SK-N-SH treated with all-trans-retinoic acid at 6 μM for 48 hours (cell line): ENCODE measurements around the gene MYO1B.

Source experiments
- ATAC-seq: fragments of 200-7000 bp; cut with Tn5 transposase; 3 replicates; pipeline ENCODE4 v1.9.1; 2020; ENCODE audit warnings: mild to moderate bottlenecking, moderate library complexity
- ARNTL ChIP-seq: fragments of 450-650 bp; formaldehyde crosslinking; IDR thresholded peaks from 2 replicates; pipeline ENCODE4 v1.5.0; 2020; ENCODE audit warnings: low read depth, mild to moderate bottlenecking, moderate library complexity, borderline replicate concordance
- BACH2 ChIP-seq: fragments of 250-450 bp; sonication (Bioruptor Pico); IDR thresholded peaks from 2 replicates; pipeline ENCODE4 v1.9.0; 2021; ENCODE audit warnings: mild to moderate bottlenecking, borderline replicate concordance
- CREB5 ChIP-seq: fragments of 250-450 bp; sonication (Bioruptor Pico); IDR thresholded peaks from 2 replicates; pipeline ENCODE4 v1.5.1; 2020; ENCODE audit warnings: low read depth, mild to moderate bottlenecking, moderate library complexity
- CSDC2 ChIP-seq: fragments of 250-450 bp; sonication (Bioruptor Pico); IDR thresholded peaks from 2 replicates; pipeline ENCODE4 v1.5.0; 2020; ENCODE audit warnings: mild to moderate bottlenecking, moderate library complexity
- CSRNP3 ChIP-seq: fragments of 250-450 bp; sonication (Bioruptor Pico); IDR thresholded peaks from 2 replicates; pipeline ENCODE4 v1.5.1; 2021; ENCODE audit warnings: mild to moderate bottlenecking, moderate library complexity
- ESRRG ChIP-seq: fragments of 250-450 bp; sonication (Bioruptor Pico); IDR thresholded peaks from 2 replicates; pipeline ENCODE4 v1.6.1; 2021; ENCODE audit warnings: mild to moderate bottlenecking
- GLIS3 ChIP-seq: fragments of 250-450 bp; sonication (Bioruptor Pico); IDR thresholded peaks from 2 replicates; pipeline ENCODE4 v1.5.0; 2020; ENCODE audit warnings: mild to moderate bottlenecking, moderate library complexity
- ISL1 ChIP-seq: fragments of 250-450 bp; sonication (Bioruptor Pico); IDR thresholded peaks from 2 replicates; pipeline ENCODE4 v2.1.2; 2022; ENCODE audit warnings: mild to moderate bottlenecking, moderate library complexity
- OSR1 ChIP-seq: fragments of 250-450 bp; sonication (Bioruptor Pico); IDR thresholded peaks from 2 replicates; pipeline ENCODE4 v1.8.0; 2022; ENCODE audit warnings: moderate library complexity, mild to moderate bottlenecking, inconsistent platforms
- PATZ1 ChIP-seq: fragments of 250-450 bp; sonication (Bioruptor Pico); IDR thresholded peaks from 2 replicates; pipeline ENCODE4 v1.8.0; 2020; ENCODE audit warnings: mild to moderate bottlenecking, moderate library complexity, borderline replicate concordance
- POU6F1 ChIP-seq: fragments of 250-450 bp; sonication (Bioruptor Pico); IDR thresholded peaks from 2 replicates; pipeline ENCODE4 v1.8.0; 2021; ENCODE audit warnings: low read depth, mild to moderate bottlenecking, moderate library complexity, borderline replicate concordance
- PPARA ChIP-seq: fragments of 250-450 bp; sonication (Bioruptor Pico); IDR thresholded peaks from 2 replicates; pipeline ENCODE4 v1.5.0; 2020; ENCODE audit warnings: mild to moderate bottlenecking, borderline replicate concordance
- RARB ChIP-seq: fragments of 250-450 bp; sonication (Bioruptor Pico); IDR thresholded peaks from 2 replicates; pipeline ENCODE4 v1.8.0; 2021; ENCODE audit warnings: mild to moderate bottlenecking, moderate library complexity
- TCF4 ChIP-seq: fragments of 250-450 bp; sonication (Bioruptor Pico); IDR thresholded peaks from 2 replicates; pipeline ENCODE4 v1.8.0; 2021; ENCODE audit warnings: mild to moderate bottlenecking, moderate library complexity, borderline replicate concordance
- TOX ChIP-seq: fragments of 250-450 bp; sonication (Bioruptor Pico); IDR thresholded peaks from 2 replicates; pipeline ENCODE4 v1.8.0; 2021; ENCODE audit warnings: mild to moderate bottlenecking, moderate library complexity, borderline replicate concordance
- ZC3H10 ChIP-seq: fragments of 250-450 bp; sonication (Bioruptor Pico); IDR thresholded peaks from 2 replicates; pipeline ENCODE4 v1.5.1; 2021; ENCODE audit warnings: mild to moderate bottlenecking, moderate library complexity
- ZFP3 ChIP-seq: fragments of 250-450 bp; sonication (Bioruptor Pico); IDR thresholded peaks from 2 replicates; pipeline ENCODE4 v1.5.0; 2020; ENCODE audit warnings: mild to moderate bottlenecking, moderate library complexity
- ZNF565 ChIP-seq: fragments of 450-650 bp; formaldehyde crosslinking; conservative IDR thresholded peaks from 2 replicates; pipeline ENCODE4 v1.5.0; 2020; ENCODE audit warnings: low read depth, mild to moderate bottlenecking, moderate library complexity
- ZNF70 ChIP-seq: fragments of 450-650 bp; formaldehyde crosslinking; IDR thresholded peaks from 2 replicates; pipeline ENCODE4 v1.5.0; 2020; ENCODE audit warnings: mild to moderate bottlenecking, moderate library complexity
- ZNF8 ChIP-seq: fragments of 450-650 bp; formaldehyde crosslinking; IDR thresholded peaks from 2 replicates; pipeline ENCODE4 v1.5.0; 2020; ENCODE audit warnings: mild to moderate bottlenecking, moderate library complexity

Gene MYO1B

GRCh38 chr2:191322828-191323506 lies 77.8 kb downstream of the MYO1B start:
- ATAC-seq = no peak
- no peak for TF ChIP-seq RARB (CRISPR knock-in tag)
- no peak for TF ChIP-seq CREB5
- TF ChIP-seq ZNF70 = no peak
- TF ChIP-seq TOX (CRISPR knock-in tag) = no peak
- TF ChIP-seq OSR1 (CRISPR knock-in tag) = no peak
- no peak for TF ChIP-seq ZNF565
- TF ChIP-seq, all 23 proteins: peak for 0

GRCh38 chr2:191325651-191326365 lies 80.6 kb downstream of the MYO1B start:
- TF ChIP-seq TCF4 (CRISPR knock-in tag) = no peak
- no peak for TF ChIP-seq TOX (CRISPR knock-in tag)
- no peak for TF ChIP-seq BACH2 (CRISPR knock-in tag)
- TF ChIP-seq CREB5 = no peak
- no peak for TF ChIP-seq ZFP3 (CRISPR knock-in tag)
- no peak for TF ChIP-seq ESRRG (CRISPR knock-in tag)
- no peak for TF ChIP-seq CSRNP3 (CRISPR knock-in tag)
- no peak for TF ChIP-seq ZNF565
- no peak for TF ChIP-seq CSDC2 (CRISPR knock-in tag)
- no peak for TF ChIP-seq GLIS3 (CRISPR knock-in tag)
- no peak for TF ChIP-seq ZC3H10 (CRISPR knock-in tag)
- no peak for TF ChIP-seq ZNF8 (CRISPR knock-in tag)
- TF ChIP-seq ARNTL (CRISPR knock-in tag) = no peak
- ATAC-seq = no peak

GRCh38 chr2:191327484-191327883 lies 82.3 kb downstream of the MYO1B start:
- no peak for ATAC-seq
- TF ChIP-seq ZFP3 (CRISPR knock-in tag) = no peak
- no peak for TF ChIP-seq TOX (CRISPR knock-in tag)
- no peak for TF ChIP-seq TCF4 (CRISPR knock-in tag)
- no peak for TF ChIP-seq OSR1 (CRISPR knock-in tag)
- TF ChIP-seq PPARA (CRISPR knock-in tag) = no peak
- TF ChIP-seq ZNF8 (CRISPR knock-in tag) = no peak
- TF ChIP-seq ISL1 (CRISPR knock-in tag) = no peak
- no peak for TF ChIP-seq POU6F1 (CRISPR knock-in tag)
- TF ChIP-seq RARB (CRISPR knock-in tag) = no peak
- TF ChIP-seq ARNTL (CRISPR knock-in tag) = no peak
- no peak for TF ChIP-seq GLIS3 (CRISPR knock-in tag)
- TF ChIP-seq PATZ1 (CRISPR knock-in tag) = no peak
- TF ChIP-seq ESRRG (CRISPR knock-in tag) = no peak
- TF ChIP-seq CSRNP3 (CRISPR knock-in tag) = no peak
- TF ChIP-seq CREB5 = no peak
